DOHH2 (cell line): ENCODE results near the gene RASL10A.
A peak's percentile ranks its signal among the peaks of the same experiment; 100 is the strongest.

Experiments
- H3F3A ChIP-seq: fragments of 200-600 bp; sonication (generic), shearing (Covaris generic); 2 replicates; pipeline ENCODE4 v1.6.0; 2016; ENCODE audit warnings: antibody characterized with exemption, mild to moderate bottlenecking; ENCODE audit not compliant: control insufficient read depth, insufficient read depth
- H3K27ac ChIP-seq: fragments of 200-600 bp; sonication (generic); 2 replicates; pipeline ENCODE4 v1.5.1; 2014; ENCODE audit warnings: low read depth, mild to moderate bottlenecking, low read length, moderate library complexity
- H3K27me3 ChIP-seq: fragments of 200-600 bp; sonication (generic); 2 replicates; pipeline ENCODE4 v1.6.1; 2014; ENCODE audit warnings: mild to moderate bottlenecking, low read length, mixed read lengths; ENCODE audit not compliant: control insufficient read depth
- H3K36me3 ChIP-seq: fragments of 200-600 bp; sonication (generic); 2 replicates; pipeline ENCODE4 v1.6.1; 2014; ENCODE audit warnings: mild to moderate bottlenecking, low read length, moderate library complexity, mixed read lengths; ENCODE audit not compliant: control insufficient read depth
- H3K4me1 ChIP-seq: fragments of 200-600 bp; sonication (generic); 2 replicates; pipeline ENCODE4 v1.6.1; 2014; ENCODE audit warnings: mild to moderate bottlenecking, low read length, mixed read lengths; ENCODE audit not compliant: control insufficient read depth
- H3K4me2 ChIP-seq: fragments of 200-600 bp; sonication (generic); 2 replicates; pipeline ENCODE4 v1.6.0; 2014; ENCODE audit warnings: mild to moderate bottlenecking, low read length, moderate library complexity
- H3K4me3 ChIP-seq: fragments of 200-600 bp; sonication (generic); 2 replicates; pipeline ENCODE4 v1.5.1; 2014; ENCODE audit warnings: mild to moderate bottlenecking, low read length, mixed read lengths
- H3K79me2 ChIP-seq: fragments of 200-600 bp; sonication (generic); 2 replicates; pipeline ENCODE4 v1.6.1; 2014; ENCODE audit warnings: mild to moderate bottlenecking, low read length, mixed read lengths; ENCODE audit not compliant: control insufficient read depth
- H3K9me2 ChIP-seq: fragments of 200-600 bp; sonication (generic); replicated peaks from 2 replicates; pipeline ENCODE4 v1.6.1; 2014; ENCODE audit warnings: mild to moderate bottlenecking, low read length, mixed read lengths; ENCODE audit not compliant: control insufficient read depth
- H3K9me3 ChIP-seq: fragments of 200-600 bp; sonication (generic); 2 replicates; pipeline ENCODE4 v1.6.1; 2014; ENCODE audit warnings: antibody characterized with exemption, low read length, mixed read lengths; ENCODE audit not compliant: control insufficient read depth, insufficient read depth
- H4K20me1 ChIP-seq: fragments of 200-600 bp; sonication (generic); 2 replicates; pipeline ENCODE4 v1.6.0; 2014; ENCODE audit warnings: low read depth, mild to moderate bottlenecking, antibody characterized with exemption, low read length, moderate library complexity; ENCODE audit not compliant: control insufficient read depth, insufficient read depth
- CTCF ChIP-seq: fragments of 200-600 bp; sonication (generic); IDR thresholded peaks from one replicate; pipeline ENCODE4 v1.5.1; 2014; ENCODE audit warnings: antibody characterized with exemption, mild to moderate bottlenecking, low read depth, low read length; ENCODE audit not compliant: poor library complexity, severe bottlenecking
- EZH2phosphoT487 ChIP-seq: fragments of 200-600 bp; sonication (generic); IDR thresholded peaks from 2 replicates; pipeline ENCODE4 v1.6.1; 2017; ENCODE audit warnings: borderline replicate concordance, mild to moderate bottlenecking, antibody characterized with exemption, low read length, moderate library complexity, mixed read lengths

Gene RASL10A

GRCh38 chr22:29302681-29303465, 12.6 kb downstream of the RASL10A start:
- no peak for TF ChIP-seq CTCF
- no peak for TF ChIP-seq EZH2phosphoT487
- H3K36me3 ChIP-seq, result peaks cover 29% of the 10 kb centered on the region
- H3K27me3 ChIP-seq, result peaks cover 10% of the 10 kb centered on the region
- no peaks in the 10 kb centered on the region for H3K79me2 ChIP-seq
- H3F3A ChIP-seq, result peaks cover 26% of the 10 kb centered on the region
- H4K20me1 ChIP-seq, result peaks cover 6% of the 10 kb centered on the region; the same call in 1 of the 2 replicates
- H3K4me1 ChIP-seq, result peaks cover 29% of the 10 kb centered on the region
- H3K27ac ChIP-seq, result no peak overlapping the region
- no peak overlapping the region for H3K4me3 ChIP-seq
- H3K9me2 ChIP-seq, result no peaks in the 10 kb centered on the region
- peak overlapping the region; percentile 28 for H3K4me2 ChIP-seq
- H3K9me3 ChIP-seq, result no peaks in the 10 kb centered on the region

- H3K36me3 ChIP-seq, result peaks cover 35% of the 10 kb centered on the region
- no peaks in the 10 kb centered on the region for H3K79me2 ChIP-seq
- no peaks in the 10 kb centered on the region for H3K9me3 ChIP-seq
- H3K4me3 ChIP-seq, result no peak overlapping the region
- peaks cover 29% of the 10 kb centered on the region for H3K4me1 ChIP-seq
- peaks cover 10% of the 10 kb centered on the region for H3K27me3 ChIP-seq
- peaks cover 6% of the 10 kb centered on the region; the same call in 1 of the 2 replicates for H4K20me1 ChIP-seq
- no peaks in the 10 kb centered on the region for H3K9me2 ChIP-seq
- no peak overlapping the region for H3K4me2 ChIP-seq
- H3K27ac ChIP-seq, result no peak overlapping the region
- TF ChIP-seq EZH2phosphoT487, result no peak
- TF ChIP-seq CTCF, result no peak
- peaks cover 28% of the 10 kb centered on the region for H3F3A ChIP-seq
Measured at GRCh38 chr22:29302402-29302680, 13.2 kb downstream of the RASL10A start.

GRCh38 chr22:29301716-29302401, 13.6 kb downstream of the RASL10A start:
- Histone ChIP-seq H3K4me1 (peaks cover 29% of the 10 kb centered on the region), H3K36me3 (peaks cover 40% of the 10 kb centered on the region), H3K9me2 (no peaks in the 10 kb centered on the region), H4K20me1 (peaks cover 9% of the 10 kb centered on the region; the same call in 1 of the 2 replicates), H3K79me2 (no peaks in the 10 kb centered on the region), H3K4me2 (no peak overlapping the region), H3K9me3 (no peaks in the 10 kb centered on the region), H3K4me3 (no peak overlapping the region), H3K27ac (no peak overlapping the region), H3F3A (peaks cover 28% of the 10 kb centered on the region), H3K27me3 (peaks cover 10% of the 10 kb centered on the region)
- TF ChIP-seq EZH2phosphoT487 (no peak), CTCF (no peak)
